GM19463 (cell line): Measurements from ENCODE around the gene ZIC4.

Experiments used
- ATAC-seq: cut with Tn5 transposase; IDR thresholded peaks from one replicate; pipeline ENCODE4 v1.9.1; 2021; ENCODE audit warnings: mild to moderate bottlenecking, moderate library complexity; ENCODE audit not compliant: unreplicated experiment

The ZIC4 gene

DNA sequence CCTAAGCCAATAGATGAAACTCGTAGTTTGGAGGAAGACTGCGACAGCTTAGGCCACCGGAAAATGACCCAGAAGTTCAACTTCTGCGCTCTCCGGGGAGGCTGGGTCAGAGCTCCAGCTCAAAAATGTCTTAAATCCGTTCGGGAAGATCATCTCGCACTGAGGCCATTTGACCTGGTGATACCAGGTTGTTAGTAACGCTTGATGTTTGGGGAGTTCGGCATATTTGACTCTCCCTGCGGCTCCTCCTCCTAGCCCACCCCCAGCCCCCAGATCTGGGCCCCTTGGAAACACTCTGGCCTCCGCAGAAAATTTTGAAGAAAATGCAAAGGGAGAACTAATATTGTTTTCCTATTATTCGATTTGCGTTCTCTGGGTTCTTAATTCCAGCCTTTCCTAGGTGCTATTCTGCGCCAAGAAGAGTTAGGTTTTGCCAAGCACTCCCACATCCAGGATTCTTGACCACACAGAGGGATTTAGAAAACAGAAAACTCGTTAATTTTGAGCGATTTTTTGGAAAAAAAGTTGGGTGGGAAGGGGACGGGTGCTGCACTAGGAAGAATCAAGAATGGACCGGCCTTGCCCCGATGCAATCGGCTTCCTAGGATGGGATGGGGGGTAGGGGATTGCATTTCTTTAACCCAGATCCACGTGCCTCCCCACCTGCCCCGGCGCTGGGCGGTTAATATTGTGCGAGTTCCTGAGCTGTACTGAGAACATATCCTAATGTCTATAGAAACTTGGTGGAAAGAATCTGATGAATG is 50.0 kb downstream of the ZIC4 start:
- ATAC-seq, result no peak

DNA sequence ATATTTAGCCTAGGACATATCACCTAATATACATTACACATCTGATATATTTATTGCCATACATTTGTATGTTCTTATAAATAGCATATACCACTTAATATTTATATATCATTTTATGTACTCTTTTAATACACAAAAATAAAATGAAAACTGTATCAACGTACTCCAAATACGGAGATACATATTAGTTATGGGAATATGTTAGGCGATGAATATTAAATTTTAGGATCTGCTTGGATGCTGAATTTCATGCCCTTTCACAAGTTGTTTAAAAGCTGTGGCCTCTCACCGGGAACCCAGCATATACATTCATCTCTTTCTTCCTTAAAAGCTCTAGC is 50.6 kb downstream of the ZIC4 start:
- no peak for ATAC-seq

DNA sequence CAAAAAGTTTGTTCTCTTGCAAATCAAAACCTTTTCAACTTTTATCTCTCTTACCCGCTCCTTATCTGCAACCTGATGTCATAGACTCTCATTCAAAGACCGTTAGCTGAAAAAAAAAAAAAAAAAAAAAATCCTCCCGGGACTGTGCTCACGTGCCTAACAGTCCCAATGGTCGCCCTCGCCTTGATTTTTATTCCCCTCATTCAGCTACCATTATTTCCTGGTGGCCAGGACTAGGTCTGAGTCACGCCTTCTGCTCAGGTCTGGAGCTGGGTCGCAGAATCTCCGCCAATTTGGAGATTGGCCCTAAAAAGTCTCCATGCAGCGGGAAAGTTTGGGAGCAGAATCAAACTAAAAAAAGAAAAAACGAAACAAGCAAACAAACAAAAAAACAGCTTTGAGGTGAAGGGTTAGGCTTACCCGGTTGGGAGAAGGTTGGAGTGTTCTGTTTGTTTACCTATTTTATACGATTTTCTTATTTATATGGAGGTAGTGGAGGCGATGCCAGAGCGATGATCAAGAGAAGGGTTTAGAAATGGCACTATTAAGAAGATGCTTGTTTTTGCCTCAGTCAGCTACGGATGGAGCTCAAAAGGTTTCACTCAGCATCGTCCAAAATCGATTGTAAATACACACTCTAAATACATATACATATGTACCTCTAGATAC is 51.1 kb downstream of the ZIC4 start:
- no peak for ATAC-seq

DNA sequence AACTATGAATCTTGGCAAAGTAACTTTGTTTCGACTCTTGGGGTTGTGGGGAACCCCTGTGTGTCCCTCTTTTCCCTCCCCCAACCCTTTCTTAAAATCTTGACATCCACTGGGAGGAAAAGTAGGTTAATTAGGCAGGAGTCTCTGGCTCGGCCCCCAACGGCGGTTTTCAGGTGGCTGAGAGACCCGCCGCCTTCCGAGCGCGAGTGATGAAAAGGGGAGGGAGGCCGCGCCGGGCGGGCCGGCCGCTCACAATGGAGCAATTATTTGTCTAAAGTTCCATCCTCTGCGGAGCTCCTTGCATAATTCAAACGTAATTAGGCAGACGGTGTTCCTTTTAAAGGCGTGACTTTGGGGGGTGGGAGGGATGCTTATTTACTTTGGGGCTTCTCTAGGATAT is 51.7 kb downstream of the ZIC4 start:
- no peak for ATAC-seq

DNA sequence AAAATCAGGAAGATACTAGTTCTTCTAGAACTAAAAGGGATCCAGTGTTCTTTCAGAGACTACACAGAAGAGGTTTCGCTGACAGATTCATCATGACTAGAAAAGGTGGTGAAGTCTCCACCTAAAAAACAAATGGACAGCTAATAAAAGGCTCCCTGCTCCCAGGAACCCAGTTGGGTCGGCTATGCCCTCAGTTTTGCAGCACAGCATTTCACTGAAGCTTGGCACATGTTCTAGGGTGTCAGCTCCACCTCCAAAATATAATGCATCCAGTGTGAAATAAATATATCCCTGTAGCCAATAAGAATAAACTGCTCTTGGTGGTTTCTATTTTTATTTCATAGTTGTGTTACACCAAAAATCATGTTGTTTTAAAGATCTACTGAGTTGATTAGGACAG is 55.0 kb downstream of the ZIC4 start:
- no peak for ATAC-seq

GRCh38 chr3:147348976-147349375 is 57.4 kb downstream of the ZIC4 start:
- no peak for ATAC-seq

GRCh38 chr3:147343926-147344325 is 62.4 kb downstream of the ZIC4 start:
- no peak for ATAC-seq

GRCh38 chr3:147341727-147342126 is 64.6 kb downstream of the ZIC4 start:
- no peak for ATAC-seq

DNA sequence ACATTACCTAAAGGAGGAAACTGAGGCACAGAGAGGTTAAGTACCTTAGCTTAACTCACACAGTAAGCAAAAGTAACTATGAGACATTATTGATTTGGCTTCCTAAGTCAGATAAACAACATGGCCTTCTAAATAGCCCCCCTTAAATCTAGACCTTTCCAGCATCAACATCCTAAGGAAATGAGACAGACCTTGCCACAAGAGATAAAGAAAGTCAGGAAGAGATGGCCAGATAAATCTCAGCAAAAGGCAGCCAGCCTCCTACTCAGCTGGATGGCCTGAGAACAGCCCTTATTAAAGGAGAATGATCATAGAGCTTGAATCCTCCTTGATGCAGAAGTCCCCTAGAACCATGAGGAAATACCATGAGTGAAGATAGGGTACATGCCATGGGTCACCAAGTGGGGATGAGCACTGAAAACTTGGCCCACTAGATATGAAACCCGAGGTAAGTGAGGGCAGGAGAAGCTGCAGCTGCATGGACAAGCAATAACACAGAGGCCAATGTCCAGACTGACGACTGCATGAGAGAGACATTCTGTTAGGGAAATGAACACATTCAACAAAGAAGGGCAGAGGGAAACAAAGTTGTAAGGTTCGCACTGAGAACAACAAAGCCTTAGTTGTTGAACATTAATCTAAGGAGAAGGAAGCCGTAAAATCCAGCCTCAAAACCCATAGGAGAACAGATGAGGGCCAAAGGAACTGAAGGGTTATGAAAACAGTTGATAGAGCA is 69.6 kb downstream of the ZIC4 start:
- no peak for ATAC-seq
